Gastrocnemius medialis (tissue), 4 donors: ENCODE data around the gene SERINC1. TPM values are rescaled to one million over a fixed set of nuclear protein-coding genes. Genes with fewer than 3 reads are reported as not detected.
"Not testable (repeated sequence)": the region's sequence is repeated elsewhere in the genome, so short reads cannot be mapped to it uniquely, and the experiment has no call there.

ENCODE experiments used
- ATAC-seq, 2 donors: fragments of 150-250 bp; one replicate each; pipeline ENCODE4 v1.9.1; 2016
- DNase-seq, 2 donors: peaks; one replicate each; pipeline ENCODE4 v3.0.0-alpha.2; 2019
- H3K27ac ChIP-seq, 4 donors: fragments of 200-600 bp; sonication (generic); 1 replicate in 1 of 4; 2 replicates in 3 of 4; pipeline ENCODE4 v1.5.1; 2016 to 2018; ENCODE audit warnings: mild to moderate bottlenecking in 2 of 4, moderate library complexity in 1 of 4
- H3K27me3 ChIP-seq, 3 donors: fragments of 200-600 bp; sonication (generic) in 2 of 3; 1 replicate in 1 of 3; 2 replicates in 2 of 3; pipeline versions ENCODE4 v1.5.1 to v1.6.0; 2016 to 2019; ENCODE audit warnings: mild to moderate bottlenecking in 1 of 3, moderate library complexity in 1 of 3
- H3K36me3 ChIP-seq, 2 donors: fragments of 200-600 bp; sonication (generic) in 1 of 2; one replicate each; pipeline ENCODE4 v1.5.1; 2017 to 2018
- H3K4me1 ChIP-seq, 2 donors: fragments of 200-600 bp; sonication (generic) in 1 of 2; one replicate each; pipeline ENCODE4 v1.5.1; 2016 to 2017; ENCODE audit warnings: mild to moderate bottlenecking in 2 of 2
- H3K4me3 ChIP-seq, 4 donors: fragments of 200-600 bp; sonication (generic) in 3 of 4; 1 replicate in 1 of 4; 2 replicates in 3 of 4; pipeline ENCODE4 v1.5.1; 2016 to 2019; ENCODE audit warnings: mild to moderate bottlenecking in 2 of 4
- H3K9me3 ChIP-seq, 3 donors: fragments of 200-600 bp; sonication (generic) in 2 of 3; 1 replicate in 1 of 3; 2 replicates in 2 of 3; pipeline ENCODE4 v1.5.1; 2016 to 2019
- POLR2A ChIP-seq, 2 donors: fragments of 450-650 bp; IDR thresholded peaks; one replicate each; pipeline ENCODE4 v1.6.1; 2017; ENCODE audit warnings: antibody characterized with exemption in 2 of 2, mild to moderate bottlenecking in 2 of 2, moderate library complexity in 2 of 2
- in situ Hi-C, 4 donors: fragments of 200-750 bp; cut with MboI; loops; one replicate each; pipeline versions ENCODE4 v1.15.0 to v1.8.0; 2017; ENCODE audit warnings: low sequenced_read_pairs in 4 of 4
- intact Hi-C: fragments of 100-400 bp; cut with DNase I; formaldehyde crosslinking; loops from one replicate; pipeline ENCODE4 v1.15.1; 2023; ENCODE audit warnings: low total_unique reads
- total RNA-seq, 4 donors: library from RNA; depleted of rRNA; stranded (reverse); fragments of >200 nt; gene quantifications; one replicate each; pipeline versions ENCODE4 v1.1.0 to v1.2.3, GENCODE V29; 2016
- TF ChIP-seq, protein P1 (sequence below), 5 experiments: fragments of 450-650 bp in 3 of 5; fragments of 200-600 bp in 2 of 5; sonication (generic) in 2 of 5; IDR thresholded peaks in 4 of 5; conservative IDR thresholded peaks in 1 of 5; 1 replicate in 4 of 5; 2 replicates in 1 of 5; pipeline ENCODE4 v1.5.1; 2016 to 2019; ENCODE audit warnings: antibody characterized with exemption in 5 of 5, mild to moderate bottlenecking in 3 of 5, moderate library complexity in 3 of 5

SERINC1 gene
- total RNA-seq = 100 to 1,000 TPM; 161 to 273 (median 198) TPM

DNA sequence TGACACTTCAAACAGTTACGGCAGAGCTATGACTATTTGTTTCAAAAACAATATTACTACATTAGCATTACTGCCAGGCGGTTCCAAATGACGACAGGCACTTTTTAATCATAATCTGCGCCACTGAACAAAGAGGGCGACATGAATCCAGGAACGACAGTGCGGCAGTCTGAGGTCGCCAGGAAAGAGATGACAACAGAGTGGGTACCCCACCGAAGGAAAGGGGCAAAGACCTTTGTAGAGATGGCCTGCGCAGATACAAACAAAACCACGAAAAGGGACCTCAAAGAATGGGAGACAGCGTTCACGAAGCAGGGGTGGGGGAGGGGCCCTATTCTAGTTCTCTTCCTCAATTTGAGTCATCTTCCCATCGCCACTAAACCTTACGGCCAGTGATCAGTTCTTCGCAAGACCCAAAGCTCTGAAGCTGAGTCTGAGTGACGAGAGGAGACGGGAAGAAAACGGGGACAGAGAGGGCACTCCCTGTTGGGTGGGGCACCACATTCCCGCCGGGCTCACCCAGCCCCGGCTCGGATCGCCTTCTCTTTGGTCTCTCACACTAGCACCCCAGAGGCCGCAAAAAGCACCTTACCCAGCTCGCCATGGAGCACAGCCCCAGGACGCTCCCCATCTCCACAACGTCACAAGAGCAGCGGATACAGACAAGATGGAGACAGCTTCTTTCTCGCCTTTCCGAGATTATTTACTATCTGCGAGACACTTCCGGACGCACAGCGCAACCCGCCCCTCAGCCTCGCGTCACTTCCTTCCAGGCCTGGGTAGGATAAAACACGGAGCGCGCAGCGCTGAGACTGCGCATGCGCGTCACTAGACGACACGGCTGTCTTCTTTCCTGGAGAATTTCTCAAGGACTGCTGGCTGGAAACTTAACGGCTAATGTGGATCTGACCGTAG lies at the start of gene SERINC1:
Gene SERINC1, minus strand, starts transcription at position 701 of the 915 bp plus-strand sequence. Its CDS starts 70 bp downstream, at position 631.
- DNase-seq (peak; percentile 93 to 95), ATAC-seq (peak; percentile 97)
- TF ChIP-seq POLR2A (IDR thresholded peaks at IDR 0.05) = peak; percentile 86 to 91
- TF ChIP-seq, protein P1, sequence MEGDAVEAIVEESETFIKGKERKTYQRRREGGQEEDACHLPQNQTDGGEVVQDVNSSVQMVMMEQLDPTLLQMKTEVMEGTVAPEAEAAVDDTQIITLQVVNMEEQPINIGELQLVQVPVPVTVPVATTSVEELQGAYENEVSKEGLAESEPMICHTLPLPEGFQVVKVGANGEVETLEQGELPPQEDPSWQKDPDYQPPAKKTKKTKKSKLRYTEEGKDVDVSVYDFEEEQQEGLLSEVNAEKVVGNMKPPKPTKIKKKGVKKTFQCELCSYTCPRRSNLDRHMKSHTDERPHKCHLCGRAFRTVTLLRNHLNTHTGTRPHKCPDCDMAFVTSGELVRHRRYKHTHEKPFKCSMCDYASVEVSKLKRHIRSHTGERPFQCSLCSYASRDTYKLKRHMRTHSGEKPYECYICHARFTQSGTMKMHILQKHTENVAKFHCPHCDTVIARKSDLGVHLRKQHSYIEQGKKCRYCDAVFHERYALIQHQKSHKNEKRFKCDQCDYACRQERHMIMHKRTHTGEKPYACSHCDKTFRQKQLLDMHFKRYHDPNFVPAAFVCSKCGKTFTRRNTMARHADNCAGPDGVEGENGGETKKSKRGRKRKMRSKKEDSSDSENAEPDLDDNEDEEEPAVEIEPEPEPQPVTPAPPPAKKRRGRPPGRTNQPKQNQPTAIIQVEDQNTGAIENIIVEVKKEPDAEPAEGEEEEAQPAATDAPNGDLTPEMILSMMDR (IDR thresholded peaks at IDR 0.05 in 4 of 5, conservative IDR thresholded peaks at IDR 0.05 in 1 of 5) = peak in 1 of 5 experiments; percentile 7
- Histone ChIP-seq H3K4me3 (peak within 1 kb of the TSS; percentile 79 to 99 (median 90)), H3K36me3 (no peaks in the 10 kb centered on the region), H3K27ac (peak within 1 kb of the TSS; percentile 94 to 99 (median 97)), H3K27me3 (no peaks in the 10 kb centered on the region), H3K4me1 (peaks cover 33 to 47% of the 10 kb centered on the region in 2 donors), H3K9me3 (no peaks in the 10 kb centered on the region)
- intact Hi-C loops = loop anchor here (1.0 to 5.0 kb wide), 2 partner anchors 54 to 72 kb away; partner anchors contain the start of gene HSF2
- in situ Hi-C loops = loop anchor here in 1 of 4 donors (5.0 kb wide), 1 partner anchor 89 kb away; no protein-coding TSS in a partner anchor

DNA sequence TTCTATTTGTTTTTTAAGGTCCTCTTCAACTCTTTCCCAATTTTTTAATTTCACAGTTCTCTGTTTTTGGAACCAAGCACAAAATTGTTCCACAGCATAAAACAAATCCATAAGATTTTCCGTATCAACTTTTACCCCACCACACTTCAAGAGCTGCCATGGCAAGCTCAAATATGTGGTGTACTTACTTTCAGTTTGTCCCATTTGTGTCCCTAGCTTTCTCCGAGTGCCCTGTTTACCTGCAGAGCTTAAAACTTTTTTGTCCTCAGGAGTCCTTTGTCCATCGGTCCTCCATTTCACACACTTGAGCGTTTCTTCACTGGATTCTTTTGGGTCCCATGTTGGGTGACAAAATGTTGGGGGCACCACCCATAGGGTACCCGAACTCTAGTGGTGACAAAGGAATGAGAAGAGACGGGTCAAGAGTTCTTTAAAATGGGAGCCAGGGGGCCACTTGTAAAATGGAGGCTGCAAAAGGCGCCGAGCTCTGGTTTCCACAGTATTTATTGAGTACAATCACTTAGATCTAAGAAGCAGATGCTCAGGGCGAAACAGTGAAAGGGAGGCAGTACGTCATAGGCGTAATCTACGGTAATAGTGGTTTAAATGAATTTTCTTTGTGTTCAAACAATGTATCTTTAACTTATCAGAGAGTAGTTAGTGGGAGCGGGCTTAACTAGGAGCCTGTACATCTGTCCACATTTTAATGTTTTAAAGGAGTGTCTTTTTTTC lies 39.8 kb upstream of the SERINC1 start:
- TF ChIP-seq, protein P1 (IDR thresholded peaks at IDR 0.05 in 4 of 5, conservative IDR thresholded peaks at IDR 0.05 in 1 of 5) = no peak
- no peak for TF ChIP-seq POLR2A (IDR thresholded peaks at IDR 0.05)
- intact Hi-C loops = no loop called here
- H3K4me1 ChIP-seq = no peaks in the 10 kb centered on the region
- H3K9me3 ChIP-seq = no peaks in the 10 kb centered on the region
- H3K27ac ChIP-seq = no peak overlapping the region
- no peak overlapping the region for H3K4me3 ChIP-seq
- no peak for DNase-seq
- no peaks in the 10 kb centered on the region for H3K27me3 ChIP-seq
- in situ Hi-C loops = no loop called here
- H3K36me3 ChIP-seq = no peaks in the 10 kb centered on the region
- no peak for ATAC-seq

DNA sequence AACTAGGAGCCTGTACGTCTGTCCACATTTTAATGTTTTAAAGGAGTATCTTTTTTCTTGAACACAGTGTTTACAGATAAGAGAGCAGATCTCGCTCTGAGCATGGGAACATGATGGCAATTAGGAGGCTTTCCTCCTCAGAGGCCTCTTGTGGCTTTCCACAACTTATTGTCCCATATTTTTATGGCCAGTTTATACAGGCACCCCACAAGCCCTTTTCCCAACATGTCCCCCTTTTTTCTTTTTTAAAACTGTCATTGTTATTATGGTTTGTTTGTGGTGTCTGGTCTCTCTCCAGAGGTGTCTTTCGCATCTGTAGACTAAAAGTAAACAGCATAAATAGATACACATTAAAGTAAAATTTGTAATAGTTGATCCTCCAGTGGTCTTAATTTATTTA lies 33.6 kb upstream of the SERINC1 start:
- DNase-seq, H3K36me3 ChIP-seq, H3K27me3 ChIP-seq, H3K4me1 ChIP-seq, H3K4me3 ChIP-seq, intact Hi-C loops, H3K9me3 ChIP-seq, H3K27ac ChIP-seq, ATAC-seq, in situ Hi-C loops: not testable (repeated sequence)

DNA sequence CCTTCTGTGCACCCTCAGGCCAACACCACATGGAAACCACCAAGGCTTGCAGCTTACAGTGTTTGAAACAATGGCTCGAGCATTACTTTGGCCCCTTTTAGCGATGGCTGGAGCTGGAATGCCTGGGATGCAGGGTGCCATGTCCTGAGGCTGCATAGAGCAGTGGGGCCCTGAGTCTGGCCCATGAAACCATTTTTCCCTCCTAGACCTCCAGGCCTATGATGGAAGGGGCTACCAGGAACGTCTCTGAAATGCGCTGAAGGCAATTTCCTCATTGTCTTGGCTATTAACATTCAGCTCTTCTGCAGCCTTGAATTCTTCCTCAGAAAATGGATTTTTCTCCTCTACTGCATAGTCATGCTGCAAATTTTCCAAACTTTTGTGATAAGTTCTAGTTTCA lies 29.9 kb upstream of the SERINC1 start:
- in situ Hi-C loops = no loop called here
- peaks cover 0 to 6% (median 0%) of the 10 kb centered on the region in 3 donors for H3K9me3 ChIP-seq

More for the DNA sequence above, 29.9 kb upstream of the SERINC1 start:
- intact Hi-C loops = no loop called here
- no peak for ATAC-seq
- H3K36me3 ChIP-seq = no peaks in the 10 kb centered on the region
- no peaks in the 10 kb centered on the region for H3K4me1 ChIP-seq
- DNase-seq = no peak
- TF ChIP-seq POLR2A (IDR thresholded peaks at IDR 0.05) = no peak
- TF ChIP-seq, protein P1 (IDR thresholded peaks at IDR 0.05 in 4 of 5, conservative IDR thresholded peaks at IDR 0.05 in 1 of 5) = no peak
- H3K27ac ChIP-seq = no peak overlapping the region
- H3K4me3 ChIP-seq = no peak overlapping the region
- H3K27me3 ChIP-seq = no peaks in the 10 kb centered on the region
